AG04450 (cell line): ENCODE data around the gene SLC48A1. TPM values are rescaled to one million over a fixed set of nuclear protein-coding genes. Genes with fewer than 3 reads are reported as not detected.

Experiments
- CTCF ChIA-PET: fragments of 300-600, 350-600 bp; formaldehyde crosslinking; extraction: SDS; loops from one replicate; lab custom pipeline; 2022; ENCODE audit warnings: antibody characterized with exemption, inconsistent platforms; lab: Charles Lee
- POLR2A ChIA-PET: fragments of 350-600 bp; formaldehyde crosslinking; extraction: SDS; loops from one replicate; lab custom pipeline; 2021; ENCODE audit warnings: antibody characterized with exemption, inconsistent platforms; lab: Yijun Ruan, JAX
- DNase-seq: peaks from one replicate; pipeline ENCODE4 v3.0.0-alpha.2; 2011; ENCODE audit warnings: low read depth, low spot score
- H3K27ac ChIP-seq: one replicate; pipeline ENCODE4 v1.5.1; 2012; ENCODE audit warnings: low read depth, low read length, control low read depth
- H3K27me3 ChIP-seq: one replicate; pipeline ENCODE4 v1.6.0; 2012; ENCODE audit warnings: low read length; ENCODE audit not compliant: control insufficient read depth, insufficient read depth
- H3K4me3 ChIP-seq: 2 replicates; pipeline ENCODE4 v1.5.1; 2011; ENCODE audit warnings: mild to moderate bottlenecking, low read depth, low read length, control low read depth
- H3K9me3 ChIP-seq: 2 replicates; pipeline ENCODE4 v1.5.1; 2012; ENCODE audit warnings: low read length; ENCODE audit not compliant: control insufficient read depth, insufficient read depth
- polyA plus RNA-seq: library from polyadenylated mRNA; depleted of rRNA; stranded (reverse); fragments of >200 nt; gene quantifications from 2 replicates; pipeline ENCODE4 v1.2.3, GENCODE V29; 2011
- TF ChIP-seq, protein P1 (sequence below): IDR thresholded peaks from 2 replicates; pipeline ENCODE4 v1.5.1; 2011; ENCODE audit warnings: low read depth, low read length, control low read depth, inconsistent platforms

SLC48A1 gene
- polyA plus RNA-seq, 1 experiment: 7.8 TPM

- ChIA-PET POLR2A (no interaction called here), CTCF (interaction anchor here (2.6 kb wide), 1 partner anchor 100 kb away, joined by 17 read pairs; no protein-coding TSS in a partner anchor)
- TF ChIP-seq, protein P1, sequence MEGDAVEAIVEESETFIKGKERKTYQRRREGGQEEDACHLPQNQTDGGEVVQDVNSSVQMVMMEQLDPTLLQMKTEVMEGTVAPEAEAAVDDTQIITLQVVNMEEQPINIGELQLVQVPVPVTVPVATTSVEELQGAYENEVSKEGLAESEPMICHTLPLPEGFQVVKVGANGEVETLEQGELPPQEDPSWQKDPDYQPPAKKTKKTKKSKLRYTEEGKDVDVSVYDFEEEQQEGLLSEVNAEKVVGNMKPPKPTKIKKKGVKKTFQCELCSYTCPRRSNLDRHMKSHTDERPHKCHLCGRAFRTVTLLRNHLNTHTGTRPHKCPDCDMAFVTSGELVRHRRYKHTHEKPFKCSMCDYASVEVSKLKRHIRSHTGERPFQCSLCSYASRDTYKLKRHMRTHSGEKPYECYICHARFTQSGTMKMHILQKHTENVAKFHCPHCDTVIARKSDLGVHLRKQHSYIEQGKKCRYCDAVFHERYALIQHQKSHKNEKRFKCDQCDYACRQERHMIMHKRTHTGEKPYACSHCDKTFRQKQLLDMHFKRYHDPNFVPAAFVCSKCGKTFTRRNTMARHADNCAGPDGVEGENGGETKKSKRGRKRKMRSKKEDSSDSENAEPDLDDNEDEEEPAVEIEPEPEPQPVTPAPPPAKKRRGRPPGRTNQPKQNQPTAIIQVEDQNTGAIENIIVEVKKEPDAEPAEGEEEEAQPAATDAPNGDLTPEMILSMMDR: no peak
- H3K27ac ChIP-seq: no peak overlapping the region
- no peak for DNase-seq
- H3K27me3 ChIP-seq: peaks cover 1% of the 10 kb centered on the region
- H3K4me3 ChIP-seq: no peak overlapping the region
- no peaks in the 10 kb centered on the region; the same call in 1 of the 2 replicates for H3K9me3 ChIP-seq
These were observed 35.0 kb upstream of the SLC48A1 start for GRCh38 chr12:47737936-47738594.

- CTCF ChIA-PET: interaction anchor here (0.6 kb wide), 1 partner anchor 210 kb away, joined by 3 read pairs; no protein-coding TSS in a partner anchor
- Histone ChIP-seq H3K4me3 (no peak overlapping the region), H3K27ac (no peak overlapping the region), H3K27me3 (peaks cover 12% of the 10 kb centered on the region), H3K9me3 (no peaks in the 10 kb centered on the region; the same call in 1 of the 2 replicates)
- no peak for DNase-seq
- POLR2A ChIA-PET: no interaction called here
- TF ChIP-seq, protein P1: no peak
These were observed 33.7 kb upstream of the SLC48A1 start for GRCh38 chr12:47739297-47739696.

GRCh38 chr12:47739979-47740378, 33.1 kb upstream of the SLC48A1 start:
- CTCF ChIA-PET: interaction anchor here (0.6 to 5.0 kb wide), 3 partner anchors 28 to 99 kb away, joined by 3 to 81 read pairs (median 22); no protein-coding TSS in a partner anchor
- Histone ChIP-seq H3K27me3 (peaks cover 17% of the 10 kb centered on the region), H3K9me3 (no peaks in the 10 kb centered on the region; the same call in 1 of the 2 replicates), H3K27ac (no peak overlapping the region), H3K4me3 (no peak overlapping the region)
- TF ChIP-seq, protein P1: no peak
- no peak for DNase-seq
- POLR2A ChIA-PET: interaction anchor here (1.2 kb wide), 1 partner anchor 19 kb away, joined by 3 read pairs; the partner anchor contains the start of gene RAPGEF3

- H3K27me3 ChIP-seq: peaks cover 25% of the 10 kb centered on the region
- TF ChIP-seq, protein P1: no peak
- DNase-seq: no peak
- H3K4me3 ChIP-seq: no peak overlapping the region
- no peaks in the 10 kb centered on the region; the same call in 1 of the 2 replicates for H3K9me3 ChIP-seq
- H3K27ac ChIP-seq: no peak overlapping the region
- CTCF ChIA-PET: interaction anchor here (0.6 to 5.3 kb wide), 11 partner anchors 13 to 1173 kb away, joined by 3 to 116 read pairs (median 25); partner anchors contain the start of genes ENDOU and RAPGEF3
- POLR2A ChIA-PET: interaction anchor here (1.2 kb wide), 1 partner anchor 18 kb away, joined by 3 read pairs; the partner anchor contains the start of gene RAPGEF3
These were observed 32.3 kb upstream of the SLC48A1 start for GRCh38 chr12:47740606-47741339.
